HG03095 (cell line): ENCODE measurements around the gene OOSP2.

Experiments used
- ATAC-seq: cut with Tn5 transposase; IDR thresholded peaks from one replicate; pipeline ENCODE4 v1.9.1; 2021; ENCODE audit warnings: moderate library complexity; ENCODE audit not compliant: unreplicated experiment

OOSP2 gene

DNA sequence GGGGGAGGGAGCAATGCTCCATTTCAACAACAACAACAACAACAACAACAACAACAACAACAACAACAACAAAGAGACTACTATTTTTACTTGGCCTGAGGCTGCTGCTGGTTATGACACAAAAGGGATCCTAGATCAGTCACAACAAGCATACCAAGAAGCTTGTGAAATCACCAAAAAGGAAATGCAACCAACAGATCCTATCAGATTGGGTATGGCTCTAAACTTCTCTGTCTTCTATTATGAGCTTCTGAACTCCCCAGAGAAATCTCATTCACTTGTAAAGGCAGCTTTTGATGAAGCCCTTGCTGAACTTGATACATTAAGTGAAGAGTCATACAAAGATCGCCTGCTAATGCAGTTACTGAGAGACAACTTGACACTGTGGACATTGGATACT, 37.8 kb downstream of the OOSP2 start:
- ATAC-seq = no peak

DNA sequence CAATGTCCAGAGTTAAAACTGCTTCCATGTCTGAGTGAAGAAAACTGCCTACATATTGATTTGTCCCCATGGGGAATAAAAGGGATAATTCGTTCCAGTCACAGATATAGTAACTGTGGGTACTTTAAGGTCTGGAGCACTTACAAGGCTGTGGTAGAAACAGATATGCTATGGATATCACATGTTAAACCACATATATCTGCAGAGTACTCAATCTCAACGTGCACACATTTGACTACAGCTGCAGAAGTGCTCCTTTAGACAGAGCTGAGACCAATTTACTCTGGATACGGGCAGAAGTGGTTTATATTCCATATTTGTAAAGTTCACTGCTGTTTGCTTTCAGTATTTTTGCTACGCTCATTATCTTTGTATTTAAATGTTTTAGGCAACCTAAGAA, 38.5 kb downstream of the OOSP2 start:
- ATAC-seq = no peak

DNA sequence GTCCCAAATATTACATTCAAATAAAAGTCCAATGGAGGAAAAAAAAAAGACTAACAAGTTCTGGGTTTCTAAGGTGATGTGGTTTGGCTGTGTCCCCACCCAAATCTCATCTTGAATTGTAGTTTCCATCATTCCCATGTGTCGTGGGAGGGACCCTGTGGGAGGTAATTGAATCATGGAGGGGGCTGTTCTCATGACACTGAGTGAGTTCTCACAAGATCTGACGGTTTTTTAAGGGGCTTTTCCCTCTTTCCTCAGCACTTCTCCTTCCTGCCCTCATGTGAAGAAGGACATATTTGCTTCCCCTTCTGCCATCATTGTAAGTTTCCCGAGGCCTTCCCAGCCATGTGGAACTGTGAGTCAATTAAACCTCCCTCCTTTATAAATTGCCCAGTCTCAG, 40.3 kb downstream of the OOSP2 start:
- ATAC-seq = no peak

DNA sequence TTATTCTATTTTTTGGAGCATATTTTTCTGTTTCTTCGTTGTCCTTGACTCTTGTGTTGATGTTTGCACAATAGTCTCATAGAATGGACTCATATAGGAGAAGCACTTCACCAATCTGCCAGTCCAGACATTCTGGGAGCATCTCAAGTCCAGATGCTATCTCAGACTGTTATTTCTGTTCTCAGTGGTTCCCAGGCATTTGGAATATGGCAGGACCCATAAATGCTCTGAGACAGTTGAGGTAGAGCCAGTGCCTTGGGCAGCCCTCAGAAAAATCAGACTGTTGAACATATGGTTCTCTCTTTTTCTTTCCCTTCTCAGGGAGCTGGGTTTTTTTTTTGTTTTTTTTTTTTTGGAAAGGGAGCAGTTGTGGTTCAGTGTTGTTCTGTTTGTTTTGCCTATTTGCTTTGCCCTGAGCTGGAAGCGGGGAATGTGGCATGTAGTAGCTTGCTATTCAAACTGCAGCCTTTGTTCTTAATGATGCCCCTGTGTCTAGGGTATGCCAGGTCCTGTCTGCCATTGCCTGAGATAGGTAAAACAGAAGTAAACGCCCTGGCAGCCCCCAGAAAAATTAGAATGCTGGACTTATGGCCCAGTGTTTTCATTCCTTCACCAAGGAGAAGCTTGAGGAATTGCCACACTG, 44.5 kb downstream of the OOSP2 start:
- ATAC-seq = no peak

DNA sequence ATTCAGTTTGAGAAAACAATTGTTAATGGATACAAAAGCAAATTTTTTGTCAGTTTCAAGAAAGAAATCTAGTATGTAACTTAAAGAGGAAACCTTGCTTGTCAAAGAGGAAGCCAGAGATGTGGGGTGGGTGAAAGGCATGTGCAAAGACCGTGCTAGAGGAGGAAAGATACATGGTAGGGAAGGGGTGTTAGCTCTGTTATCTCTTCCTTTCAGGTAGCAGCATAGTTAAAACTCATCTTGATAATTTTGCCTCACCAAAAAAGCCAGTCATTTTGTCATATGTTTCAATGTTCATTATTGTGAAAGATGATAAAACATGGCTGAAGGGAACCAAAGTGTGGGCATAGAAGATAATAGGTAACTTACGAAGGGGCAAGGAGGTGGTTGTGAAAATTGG, 45.7 kb downstream of the OOSP2 start:
- no peak for ATAC-seq

DNA sequence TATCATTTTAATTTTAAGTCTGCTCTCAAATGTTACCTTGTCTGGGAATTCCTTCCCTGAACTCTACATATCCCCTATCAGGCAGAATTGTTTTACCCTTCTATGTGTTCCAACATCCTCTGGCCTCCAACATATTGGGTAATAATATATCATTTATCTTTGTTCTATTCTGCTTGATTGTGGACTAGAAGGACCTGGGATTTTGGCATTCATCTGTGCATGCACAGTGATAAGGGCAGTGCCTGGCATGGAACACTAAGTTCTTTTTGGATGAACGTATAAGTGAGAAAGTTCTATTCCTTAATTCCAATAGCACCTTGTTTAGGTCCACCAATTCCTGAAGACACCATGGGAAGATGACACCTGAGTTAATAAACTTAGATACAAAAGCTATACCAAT, 47.0 kb downstream of the OOSP2 start:
- ATAC-seq = no peak

DNA sequence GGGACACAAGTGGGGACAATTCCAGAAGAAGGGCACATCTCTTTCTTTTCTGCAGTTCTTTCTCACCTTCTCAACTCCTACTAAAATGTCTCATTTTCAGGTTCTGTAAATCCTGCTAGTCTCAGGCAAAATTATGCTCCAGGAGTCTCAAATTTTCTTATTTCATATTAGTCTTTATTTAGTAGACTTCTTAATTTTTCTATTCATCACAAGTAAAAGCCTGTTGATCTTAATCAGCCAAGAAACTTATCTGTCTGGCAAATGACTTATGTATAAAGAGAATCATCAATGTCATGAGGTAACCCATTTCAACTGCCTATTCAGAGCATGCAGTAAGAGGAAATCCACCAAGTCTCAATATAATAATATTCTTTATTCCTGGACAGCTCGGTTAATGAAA, 48.2 kb downstream of the OOSP2 start, which contains the start of gene MS4A2:
MS4A2 (plus strand) TSS at position 301 of the 400 bp plus-strand sequence. CDS start 102 bp downstream, outside the sequence.
- no peak for ATAC-seq

DNA sequence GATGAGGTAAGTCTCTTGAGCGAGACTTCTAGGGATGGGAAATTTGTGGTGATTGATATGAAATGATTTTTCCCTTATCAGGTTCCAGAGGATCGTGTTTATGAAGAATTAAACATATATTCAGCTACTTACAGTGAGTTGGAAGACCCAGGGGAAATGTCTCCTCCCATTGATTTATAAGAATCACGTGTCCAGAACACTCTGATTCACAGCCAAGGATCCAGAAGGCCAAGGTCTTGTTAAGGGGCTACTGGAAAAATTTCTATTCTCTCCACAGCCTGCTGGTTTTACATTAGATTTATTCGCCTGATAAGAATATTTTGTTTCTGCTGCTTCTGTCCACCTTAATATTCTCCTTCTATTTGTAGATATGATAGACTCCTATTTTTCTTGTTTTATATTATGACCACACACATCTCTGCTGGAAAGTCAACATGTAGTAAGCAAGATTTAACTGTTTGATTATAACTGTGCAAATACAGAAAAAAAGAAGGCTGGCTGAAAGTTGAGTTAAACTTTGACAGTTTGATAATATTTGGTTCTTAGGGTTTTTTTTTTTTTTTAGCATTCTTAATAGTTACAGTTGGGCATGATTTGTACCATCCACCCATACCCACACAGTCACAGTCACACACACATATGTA, 55.4 kb downstream of the OOSP2 start:
- no peak for ATAC-seq

DNA sequence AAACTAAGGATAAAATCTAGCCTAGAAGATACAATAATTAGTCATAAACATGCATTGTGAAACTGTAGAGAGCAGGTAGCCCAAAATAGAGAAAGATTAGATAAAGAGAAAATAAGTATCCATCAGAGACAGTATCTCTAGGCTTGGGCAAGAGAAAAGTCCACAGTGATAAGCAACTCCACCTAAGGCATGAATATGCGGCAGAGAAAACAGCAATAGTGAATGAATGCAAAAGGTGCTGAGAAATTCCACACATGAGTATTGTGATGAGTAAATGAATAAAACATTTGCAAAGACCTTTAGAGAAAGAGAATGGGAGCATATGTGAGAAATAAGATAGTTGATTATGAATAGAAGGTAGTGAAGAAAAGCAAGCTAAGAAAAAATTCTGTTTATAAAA, 57.0 kb downstream of the OOSP2 start:
- no peak for ATAC-seq
